ENCODE results near the gene PELI1. TPM values are rescaled to one million over a fixed set of nuclear protein-coding genes. Genes with fewer than 3 reads are reported as not detected.

The PELI1 gene
- total RNA-seq, 1 donor from 2014 or later = 15.8 TPM

DNA sequence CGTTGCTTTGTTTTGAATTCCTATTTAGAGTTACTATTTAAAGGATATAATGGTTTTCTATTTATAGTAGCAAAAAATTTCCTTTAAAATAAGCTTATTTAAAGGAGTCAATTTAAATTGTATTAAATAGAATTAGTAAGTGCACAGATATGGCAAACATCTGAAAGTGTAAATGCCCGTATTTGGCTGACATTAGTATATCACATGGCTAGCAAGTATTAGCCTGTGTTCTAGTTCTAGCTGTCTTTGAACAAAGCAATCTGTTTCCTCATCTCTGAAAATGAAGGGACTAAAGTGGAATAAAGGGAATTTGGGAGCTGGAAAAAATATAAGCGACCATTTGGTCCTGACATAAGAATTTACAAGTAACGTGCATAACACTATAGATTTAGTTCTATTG, 32.2 kb downstream of the PELI1 start:
- no peaks in the 10 kb centered on the region for H3K36me3 ChIP-seq (ENCODE audit: control insufficient read depth, insufficient read depth, low read length)
- H3K27me3 ChIP-seq (ENCODE audit: control insufficient read depth, insufficient read depth, low read length) = no peaks in the 10 kb centered on the region
- H3K4me3 ChIP-seq (ENCODE audit: low read depth, low read length) = no peak overlapping the region
- no peak for DNase-seq (ENCODE audit: low read depth)
- TF ChIP-seq, protein P1, sequence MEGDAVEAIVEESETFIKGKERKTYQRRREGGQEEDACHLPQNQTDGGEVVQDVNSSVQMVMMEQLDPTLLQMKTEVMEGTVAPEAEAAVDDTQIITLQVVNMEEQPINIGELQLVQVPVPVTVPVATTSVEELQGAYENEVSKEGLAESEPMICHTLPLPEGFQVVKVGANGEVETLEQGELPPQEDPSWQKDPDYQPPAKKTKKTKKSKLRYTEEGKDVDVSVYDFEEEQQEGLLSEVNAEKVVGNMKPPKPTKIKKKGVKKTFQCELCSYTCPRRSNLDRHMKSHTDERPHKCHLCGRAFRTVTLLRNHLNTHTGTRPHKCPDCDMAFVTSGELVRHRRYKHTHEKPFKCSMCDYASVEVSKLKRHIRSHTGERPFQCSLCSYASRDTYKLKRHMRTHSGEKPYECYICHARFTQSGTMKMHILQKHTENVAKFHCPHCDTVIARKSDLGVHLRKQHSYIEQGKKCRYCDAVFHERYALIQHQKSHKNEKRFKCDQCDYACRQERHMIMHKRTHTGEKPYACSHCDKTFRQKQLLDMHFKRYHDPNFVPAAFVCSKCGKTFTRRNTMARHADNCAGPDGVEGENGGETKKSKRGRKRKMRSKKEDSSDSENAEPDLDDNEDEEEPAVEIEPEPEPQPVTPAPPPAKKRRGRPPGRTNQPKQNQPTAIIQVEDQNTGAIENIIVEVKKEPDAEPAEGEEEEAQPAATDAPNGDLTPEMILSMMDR (IDR thresholded peaks at IDR 0.05; ENCODE audit: insufficient read depth, low read length, poor library complexity, severe bottlenecking) = no peak

GRCh38 chr2:64111426-64111825, 32.8 kb downstream of the PELI1 start:
- DNase-seq (ENCODE audit: low read depth) = no peak
- TF ChIP-seq, protein P1 (IDR thresholded peaks at IDR 0.05; ENCODE audit: insufficient read depth, low read length, poor library complexity, severe bottlenecking) = no peak
- H3K36me3 ChIP-seq (ENCODE audit: control insufficient read depth, insufficient read depth, low read length) = no peaks in the 10 kb centered on the region
- H3K27me3 ChIP-seq (ENCODE audit: control insufficient read depth, insufficient read depth, low read length) = no peaks in the 10 kb centered on the region
- H3K4me3 ChIP-seq (ENCODE audit: low read depth, low read length) = no peak overlapping the region

- DNase-seq (ENCODE audit: low read depth) = no peak
- TF ChIP-seq, protein P1 (IDR thresholded peaks at IDR 0.05; ENCODE audit: insufficient read depth, low read length, poor library complexity, severe bottlenecking) = no peak
- H3K27me3 ChIP-seq (ENCODE audit: control insufficient read depth, insufficient read depth, low read length) = no peaks in the 10 kb centered on the region
- no peaks in the 10 kb centered on the region for H3K36me3 ChIP-seq (ENCODE audit: control insufficient read depth, insufficient read depth, low read length)
- no peak overlapping the region for H3K4me3 ChIP-seq (ENCODE audit: low read depth, low read length)
Observed at GRCh38 chr2:64108666-64109241, 35.5 kb downstream of the PELI1 start.

DNA sequence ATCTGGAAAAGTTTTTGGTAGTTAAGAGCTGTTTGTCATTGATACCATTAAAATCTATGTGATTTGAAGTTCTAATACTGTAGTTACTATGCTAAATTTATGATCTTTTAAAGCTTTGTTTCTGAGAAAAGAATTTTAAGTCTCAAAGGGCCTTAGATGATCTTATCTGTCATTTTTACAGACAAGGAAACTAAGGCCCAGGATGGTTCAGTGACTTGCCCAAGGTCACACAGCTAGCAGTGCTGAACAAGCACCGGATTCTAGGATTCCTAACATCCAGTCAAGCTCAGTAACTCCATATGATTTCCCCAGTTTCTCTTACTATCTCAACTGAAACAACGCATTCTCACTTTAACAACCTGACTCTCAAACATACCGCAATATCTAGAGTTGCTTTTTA, 37.7 kb downstream of the PELI1 start:
- no peaks in the 10 kb centered on the region for H3K27me3 ChIP-seq (ENCODE audit: control insufficient read depth, insufficient read depth, low read length)
- no peak for DNase-seq (ENCODE audit: low read depth)
- H3K4me3 ChIP-seq (ENCODE audit: low read depth, low read length) = no peak overlapping the region
- TF ChIP-seq, protein P1 (IDR thresholded peaks at IDR 0.05; ENCODE audit: insufficient read depth, low read length, poor library complexity, severe bottlenecking) = no peak
- H3K36me3 ChIP-seq (ENCODE audit: control insufficient read depth, insufficient read depth, low read length) = no peaks in the 10 kb centered on the region

DNA sequence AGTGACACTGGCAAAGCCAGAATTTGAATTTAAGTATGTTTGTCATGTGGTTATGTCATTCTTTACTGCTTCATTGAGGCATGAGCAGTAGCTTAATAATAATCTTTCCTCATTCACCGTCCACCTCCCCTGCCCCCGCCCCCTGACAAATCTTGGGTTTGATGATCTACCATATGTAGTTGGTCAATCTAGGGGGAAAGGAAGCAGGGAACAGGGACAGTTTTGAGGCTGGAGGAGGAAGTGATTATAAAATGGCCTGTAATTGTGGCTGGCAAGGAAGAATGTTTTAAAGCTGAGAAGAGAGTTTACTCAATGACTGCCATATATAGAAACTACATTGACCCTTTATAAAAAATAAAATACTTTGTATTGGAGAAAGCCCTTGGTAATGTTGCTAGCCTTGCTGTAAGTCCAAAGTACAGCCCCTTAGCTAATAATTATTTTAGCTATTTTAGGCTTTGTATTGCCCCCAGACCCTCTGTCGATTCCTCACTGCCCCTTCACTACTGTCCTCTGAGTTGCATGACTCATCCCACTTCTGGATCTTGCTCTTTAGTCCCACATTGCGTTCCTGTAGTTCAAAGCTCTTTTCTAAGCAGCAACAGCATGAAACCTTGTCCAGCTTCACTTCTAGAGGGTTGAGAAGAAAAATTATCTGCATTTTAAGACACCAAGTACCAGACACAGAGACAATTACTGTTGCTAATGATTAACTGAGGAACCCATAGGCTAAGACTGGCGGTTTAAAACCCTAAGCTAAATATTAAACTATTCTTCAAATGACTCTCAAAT, 38.4 kb downstream of the PELI1 start:
- no peaks in the 10 kb centered on the region for H3K27me3 ChIP-seq (ENCODE audit: control insufficient read depth, insufficient read depth, low read length)
- H3K4me3 ChIP-seq (ENCODE audit: low read depth, low read length) = no peak overlapping the region
- TF ChIP-seq, protein P1 (IDR thresholded peaks at IDR 0.05; ENCODE audit: insufficient read depth, low read length, poor library complexity, severe bottlenecking) = no peak
- peak; percentile 69 for DNase-seq (ENCODE audit: low read depth)
- H3K36me3 ChIP-seq (ENCODE audit: control insufficient read depth, insufficient read depth, low read length) = no peaks in the 10 kb centered on the region
